Memory B cell (primary cell): Measurements from ENCODE around the gene SLC35F5.
"Not testable (repeated sequence)": the region's sequence is repeated elsewhere in the genome, so short reads cannot be mapped to it uniquely, and the experiment has no call there.

Source experiments
- ATAC-seq: fragments of 150-1000 bp; cut with Tn5 transposase; 2 replicates; pipeline ENCODE4 v1.10.0; 2021; ENCODE audit warnings: low read depth, mild to moderate bottlenecking, moderate library complexity
- DNase-seq, 2 donors: peaks; one replicate each; pipeline ENCODE4 v3.0.0; 2022; ENCODE audit warnings: low spot score in 2 of 2
- H3K27ac Mint-ChIP-seq: one replicate; pipeline ENCODE4 v1.8.0; 2022; ENCODE audit warnings: mild to moderate bottlenecking, moderate library complexity, mixed read lengths
- H3K27me3 Mint-ChIP-seq: one replicate; pipeline ENCODE4 v1.8.0; 2022; ENCODE audit warnings: mixed read lengths
- H3K36me3 Mint-ChIP-seq: one replicate; pipeline ENCODE4 v1.8.0; 2022; ENCODE audit warnings: mild to moderate bottlenecking, mixed read lengths
- H3K4me1 Mint-ChIP-seq: one replicate; pipeline ENCODE4 v1.8.0; 2022; ENCODE audit warnings: mixed read lengths
- H3K4me3 Mint-ChIP-seq: one replicate; pipeline ENCODE4 v1.8.0; 2022; ENCODE audit warnings: mild to moderate bottlenecking, moderate library complexity, mixed read lengths
- H3K9me3 Mint-ChIP-seq: one replicate; pipeline ENCODE4 v1.8.0; 2022; ENCODE audit warnings: mixed read lengths

The SLC35F5 gene

DNA sequence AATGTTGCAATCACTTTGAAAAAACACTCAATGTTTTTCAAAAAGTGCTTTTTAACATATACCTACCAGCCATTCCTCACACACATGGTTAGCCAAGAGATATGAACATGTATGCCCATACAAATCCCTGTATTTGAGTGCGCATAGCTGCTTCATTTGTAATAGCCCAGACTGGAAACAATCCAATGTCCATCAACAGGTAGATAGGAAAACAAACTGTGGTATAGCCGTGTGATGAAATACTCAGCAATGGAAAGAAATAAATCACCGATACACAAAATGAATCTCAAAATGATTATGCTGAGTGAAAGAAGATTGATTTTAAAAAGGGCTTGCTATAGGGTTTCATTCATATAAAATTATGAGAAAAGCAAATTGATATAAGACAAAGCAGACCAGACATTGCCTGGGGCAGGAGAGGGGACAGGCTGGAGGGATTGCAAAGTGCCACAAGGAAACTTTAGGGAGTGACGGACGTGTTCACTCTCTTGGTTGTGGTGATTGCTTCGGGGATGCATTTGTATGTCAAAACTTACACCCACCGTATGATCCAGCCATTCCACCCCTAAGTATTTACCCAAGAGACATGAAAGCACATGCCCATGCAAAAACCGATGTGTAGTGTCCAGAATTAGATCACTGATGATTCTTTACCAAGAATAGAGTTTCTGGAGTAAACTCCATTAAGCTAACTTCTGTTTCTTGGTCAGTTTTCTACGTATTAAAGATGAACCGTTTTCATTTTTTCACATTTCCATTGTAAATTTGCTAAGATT lies 93.0 kb downstream of the SLC35F5 start:
- not testable (repeated sequence) for ATAC-seq, DNase-seq, H3K4me1 Mint-ChIP-seq, H3K27me3 Mint-ChIP-seq, H3K9me3 Mint-ChIP-seq, H3K4me3 Mint-ChIP-seq, H3K36me3 Mint-ChIP-seq, H3K27ac Mint-ChIP-seq
